ENCODE data around the gene CHCHD2. TPM values are rescaled to one million over a fixed set of nuclear protein-coding genes. Genes with fewer than 3 reads are reported as not detected.

The CHCHD2 gene
- total RNA-seq, 8 experiments from 2014 or later: 1.4 to 572 (median 255) TPM

Other genes with a start within 250 kb of the CHCHD2 start
- under 1 TPM in 2 of 8 experiments, not detected in 6; 0.05 to 0.19 TPM for gene SEPTIN14, start 243.7 kb downstream of the CHCHD2 start, total RNA-seq
- 10 to 100 TPM in 4 of 8 experiments, 1 to 10 TPM in 4; 2.1 to 13.1 (median 10.8) TPM for gene ZNF713, start 219.0 kb downstream of the CHCHD2 start, total RNA-seq
- 10 to 100 TPM; 11.8 to 24.6 (median 17.1) TPM for gene MRPS17, start 154.6 kb downstream of the CHCHD2 start, total RNA-seq
- gene NIPSNAP2, start 141.9 kb downstream of the CHCHD2 start, total RNA-seq: 10 to 100 TPM; 12.0 to 69.8 (median 40.7) TPM
- 10 to 100 TPM; 22.1 to 40.1 (median 26.2) TPM for gene PSPH, start 55.0 kb downstream of the CHCHD2 start, total RNA-seq
- gene CCT6A, start 54.7 kb downstream of the CHCHD2 start, total RNA-seq: 100 to 1,000 TPM; 126 to 307 (median 191) TPM
- gene SUMF2, start 42.2 kb downstream of the CHCHD2 start, total RNA-seq: 100 to 1,000 TPM in 3 of 8 experiments, 10 to 100 TPM in 5; 51.6 to 164 (median 92.3) TPM
- gene PHKG1, start 13.5 kb downstream of the CHCHD2 start, total RNA-seq: 1 to 10 TPM in 6 of 8 experiments, under 1 TPM in 2; 0.42 to 3.9 (median 1.2) TPM
- gene NUPR2, start 9.9 kb upstream of the CHCHD2 start, total RNA-seq: not detected